ENCODE measurements around the gene CDX1.

- TF ChIP-seq POLR2AphosphoS5 (IDR thresholded peaks at IDR 0.05; ENCODE audit: borderline replicate concordance, low read depth, low read length) (no peak), EZH2 (IDR thresholded peaks at IDR 0.05) (no peak), FOXP2 (optimal IDR thresholded peaks at IDR 0.05; ENCODE audit: control extremely low read depth, extremely low read length, insufficient read depth) (no peak)
Measured at GRCh38 chr5:150144246-150144801, 22.3 kb upstream of the CDX1 start.

All from SK-N-MC (cell line).